T-helper 1 cell treated with Interleukin-12 subunit alpha and Interleukin-12 subunit beta and Interleukin-4 antibody, amounts not matched to agents 30 ng/mL and 1 ng/mL, for 36 hours (primary cell): Measurements from ENCODE around the gene P2RY13. TPM values are rescaled to one million over a fixed set of nuclear protein-coding genes. Genes with fewer than 3 reads are reported as not detected.

Source experiments
- intact Hi-C: fragments of 100-400 bp; cut with micrococcal nuclease; formaldehyde crosslinking; loops from one replicate; pipeline ENCODE4 v1.15.1; 2024
- total RNA-seq: library from RNA; stranded (reverse); gene quantifications from 2 replicates; pipeline ENCODE4 v1.2.3, GENCODE V29; 2022

Gene P2RY13
- total RNA-seq = not detected in 2 replicates

DNA sequence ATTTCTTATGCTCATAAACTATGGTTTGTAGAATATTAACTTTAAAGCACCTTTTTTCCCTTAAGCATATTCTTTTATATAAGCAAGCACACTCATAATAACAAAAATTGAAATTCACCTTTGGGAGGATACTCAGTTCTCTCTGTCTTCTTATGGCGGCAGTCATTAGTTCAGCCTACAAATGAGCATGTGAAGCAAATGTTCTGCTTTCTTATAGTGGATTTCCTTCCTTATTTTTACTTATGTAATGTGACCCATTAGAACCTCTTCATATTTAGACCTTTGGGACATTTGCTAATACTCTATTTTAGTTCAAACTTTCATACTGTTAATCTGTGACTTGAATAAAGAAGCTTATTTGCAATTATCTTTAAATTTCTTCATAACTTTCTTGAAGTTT, at the start of gene P2RY13:
Gene P2RY13 (minus strand): TSS at position 187 of the 400 bp plus-strand sequence. CDS start 21 bp downstream, at position 166.
- intact Hi-C loops = loop anchor here (2.0 kb wide), 1 partner anchor 47 kb away; no protein-coding TSS in a partner anchor

DNA sequence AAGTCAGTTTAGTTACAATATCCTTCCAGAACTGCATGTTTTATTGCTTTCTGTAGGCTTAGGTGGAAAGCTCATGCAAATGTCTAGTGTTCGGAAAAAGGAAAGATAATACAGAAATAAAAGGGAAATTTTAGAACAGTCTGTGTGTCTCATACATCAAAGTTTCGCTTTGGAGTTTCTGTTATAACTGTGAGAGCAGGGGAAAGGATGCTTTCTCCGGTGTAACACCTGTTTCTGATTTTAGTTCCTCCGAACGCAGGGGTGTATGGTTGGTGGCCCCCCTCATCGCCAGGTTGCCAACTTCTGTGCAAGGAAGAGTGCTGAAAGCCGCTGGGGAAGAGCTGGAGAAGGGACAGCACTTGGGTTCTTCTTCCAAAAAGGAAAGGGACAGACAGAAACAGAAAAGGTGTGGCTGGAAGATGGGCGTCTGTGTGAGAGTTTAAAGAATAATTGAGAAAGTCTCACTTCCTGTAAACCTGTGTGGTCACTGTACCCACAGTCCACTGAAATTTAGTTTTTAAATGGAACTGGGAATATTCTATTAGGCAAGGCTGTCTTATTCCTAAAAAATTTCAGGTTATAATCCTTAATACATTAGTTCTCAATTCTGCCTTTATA, 48.5 kb upstream of the P2RY13 start:
- intact Hi-C loops = no loop called here

DNA sequence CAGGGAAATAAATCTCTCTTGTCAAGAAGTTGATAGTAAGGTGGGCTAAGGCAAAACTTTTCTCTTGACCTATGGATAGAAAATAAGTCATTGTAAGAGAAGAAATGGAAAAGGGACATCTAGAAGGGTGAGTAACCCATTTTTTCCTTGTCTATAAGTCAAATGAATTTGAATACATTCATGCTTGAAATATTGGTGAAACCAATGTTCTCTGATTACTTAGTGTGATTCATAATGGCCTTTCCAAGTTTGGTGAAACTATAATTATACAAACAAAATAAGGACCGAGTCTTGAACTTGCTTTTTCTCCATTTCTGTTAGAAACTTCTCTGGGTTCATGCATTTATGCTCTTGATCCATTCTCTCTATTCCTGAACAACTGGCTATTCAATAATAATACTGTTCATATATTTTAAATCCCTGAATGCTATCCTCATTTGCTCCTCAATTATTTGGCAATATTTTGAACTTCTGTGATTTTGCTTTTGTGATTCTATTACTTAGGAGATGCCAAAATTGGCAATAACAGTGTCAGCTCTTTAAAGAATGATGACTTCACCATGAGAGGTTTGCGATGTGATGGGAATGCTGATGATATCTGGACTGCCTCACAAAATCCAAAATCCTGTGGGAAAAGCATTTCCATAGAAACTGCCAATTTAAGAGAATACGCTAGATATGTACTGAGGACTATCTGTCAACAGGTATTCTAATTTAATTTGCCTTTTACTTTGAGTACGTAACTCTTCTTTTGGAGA, 42.9 kb upstream of the P2RY13 start:
- intact Hi-C loops = no loop called here

DNA sequence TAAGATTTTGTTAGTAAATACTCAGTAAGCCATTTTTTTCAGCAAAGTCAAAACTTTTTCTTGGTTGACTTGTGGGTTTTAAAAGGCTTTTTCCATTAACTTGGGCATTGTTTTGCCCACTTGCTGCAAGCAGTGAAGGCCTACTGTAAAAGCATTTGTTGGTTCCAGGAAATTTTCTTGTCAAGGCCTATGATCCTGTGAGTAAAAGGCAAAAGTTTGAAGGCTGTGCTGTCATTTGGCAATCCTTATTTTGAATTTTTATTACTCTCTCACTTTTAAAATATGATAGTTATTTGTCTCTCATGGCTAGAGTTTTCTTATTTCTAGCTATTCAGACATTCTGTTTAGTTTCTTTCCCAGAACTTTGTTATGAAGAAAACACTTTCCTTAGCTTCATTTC, 42.2 kb upstream of the P2RY13 start:
- intact Hi-C loops = no loop called here

DNA sequence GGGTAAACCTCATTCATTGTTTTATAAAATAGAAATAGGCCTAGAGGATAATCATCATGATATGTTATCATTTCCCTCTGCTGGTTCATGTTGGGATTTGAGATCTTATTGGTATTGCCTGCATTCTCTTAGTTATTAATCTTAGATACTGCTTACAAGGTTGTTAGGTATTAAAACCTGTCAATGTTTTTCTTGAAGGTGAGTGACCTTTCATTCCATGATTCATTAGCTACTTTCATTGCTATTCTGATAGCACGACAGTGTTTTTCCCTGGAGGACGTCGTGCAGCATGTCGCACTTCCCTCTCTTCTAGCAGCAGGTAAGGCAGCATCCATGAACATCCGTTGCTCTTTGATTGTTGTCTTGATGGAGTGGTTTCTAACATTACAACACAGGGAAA, 38.1 kb upstream of the P2RY13 start:
- intact Hi-C loops = no loop called here

DNA sequence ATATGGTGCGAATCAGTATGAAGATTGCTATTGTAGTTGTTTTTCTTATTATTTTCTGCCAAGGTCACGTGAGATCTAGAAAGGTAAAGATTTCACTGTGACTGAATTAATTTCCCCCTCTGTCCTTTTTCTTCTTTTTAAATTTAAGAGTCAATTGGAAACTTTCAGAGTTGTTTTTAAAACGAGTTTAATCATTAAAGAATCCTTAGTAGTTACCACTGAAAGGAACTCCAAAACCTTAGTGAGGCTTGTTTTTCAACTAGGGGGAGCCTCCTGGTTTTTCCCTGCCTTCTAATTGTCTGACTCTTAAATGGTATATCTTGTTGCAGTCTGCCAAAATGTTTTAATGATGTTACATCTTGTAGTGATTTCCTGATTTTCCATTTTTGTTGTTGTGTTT, 37.6 kb upstream of the P2RY13 start:
- intact Hi-C loops = no loop called here

DNA sequence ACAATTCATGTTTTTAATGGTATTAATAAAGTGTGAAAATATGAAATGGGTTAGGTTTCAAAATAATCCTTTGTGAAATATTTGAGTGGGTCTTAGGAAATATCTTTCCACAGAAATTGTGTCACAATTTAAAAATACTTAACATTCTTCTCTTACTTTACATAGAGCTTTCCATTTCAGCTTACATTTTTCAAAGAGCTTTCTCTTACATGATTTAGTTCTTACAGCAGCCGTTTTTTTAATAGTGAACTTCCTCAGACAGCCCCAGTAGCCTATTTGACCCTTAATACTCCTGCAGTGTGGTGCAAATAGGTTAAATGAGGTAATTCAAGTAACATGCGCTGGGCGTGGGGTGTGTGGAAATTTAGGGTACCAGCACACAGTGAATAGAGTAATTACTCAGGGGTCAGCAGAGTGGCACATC, 33.4 kb upstream of the P2RY13 start:
- intact Hi-C loops = no loop called here

DNA sequence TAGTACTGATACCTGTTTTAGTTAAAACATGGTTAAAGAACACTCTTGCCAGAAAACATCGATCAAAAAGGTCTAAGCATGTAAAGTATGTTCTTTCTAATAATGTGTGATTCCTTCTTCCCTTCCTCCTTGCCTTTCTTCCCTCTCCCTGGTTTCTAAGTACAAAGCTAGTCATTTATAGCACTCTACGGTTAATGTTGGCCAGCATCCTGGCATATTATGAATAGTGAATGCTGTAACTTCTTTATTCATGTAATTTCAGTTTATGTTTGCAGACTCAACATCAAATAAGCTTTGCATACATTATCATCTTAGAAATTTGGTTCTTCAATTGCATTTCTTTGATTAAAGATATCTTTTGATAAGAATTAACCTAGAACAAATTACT, 28.1 kb upstream of the P2RY13 start:
- intact Hi-C loops = no loop called here

DNA sequence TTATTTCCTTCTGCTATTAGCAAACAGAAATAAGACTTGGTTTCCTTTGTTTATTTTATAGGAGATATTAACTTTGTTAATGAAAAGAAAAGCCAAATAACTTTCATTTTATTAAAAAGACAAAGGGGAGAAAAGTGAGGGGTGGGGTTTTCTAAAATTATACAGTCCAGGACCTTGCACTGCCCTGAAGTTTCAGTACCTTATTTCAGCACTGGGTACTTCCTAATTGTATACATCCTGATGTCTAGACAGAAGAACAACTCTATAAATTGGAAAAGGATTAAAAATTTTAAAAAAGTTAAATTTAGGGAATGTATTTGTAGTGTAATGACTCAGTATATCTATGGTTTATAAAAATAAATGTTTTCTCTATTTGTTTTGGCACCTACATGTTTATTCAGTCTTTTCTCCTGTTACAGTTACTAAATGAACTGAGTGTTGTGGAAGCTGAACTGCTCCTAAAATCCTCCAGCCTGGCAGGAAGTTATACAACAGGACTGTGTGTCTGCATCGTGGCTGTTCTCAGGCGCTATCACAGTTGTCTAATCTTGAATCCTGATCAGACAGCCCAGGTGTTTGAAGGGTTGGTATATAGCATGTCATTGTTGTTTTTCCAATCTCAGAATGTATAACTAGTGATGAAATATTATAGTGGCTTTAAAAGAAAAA, 27.6 kb upstream of the P2RY13 start:
- intact Hi-C loops = no loop called here

DNA sequence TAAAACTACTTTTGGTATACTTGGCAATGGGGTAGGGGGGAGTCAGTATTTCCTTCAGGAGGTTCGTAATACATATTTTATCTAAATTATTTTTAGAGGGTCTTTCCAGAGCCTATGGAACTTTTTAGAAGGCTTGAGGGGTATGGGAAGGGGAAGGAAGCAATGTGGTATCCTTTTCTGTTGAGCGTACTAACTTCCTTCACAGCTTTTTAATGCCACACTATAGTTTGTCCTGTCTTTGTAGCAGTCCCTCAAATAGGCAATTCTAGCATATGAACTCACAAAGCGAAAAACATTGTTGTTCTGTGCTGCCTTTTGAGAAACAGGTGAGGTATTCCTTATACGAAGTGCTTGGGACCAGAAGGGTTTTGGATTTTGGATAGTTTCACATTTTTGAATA, 22.3 kb upstream of the P2RY13 start:
- intact Hi-C loops = no loop called here

DNA sequence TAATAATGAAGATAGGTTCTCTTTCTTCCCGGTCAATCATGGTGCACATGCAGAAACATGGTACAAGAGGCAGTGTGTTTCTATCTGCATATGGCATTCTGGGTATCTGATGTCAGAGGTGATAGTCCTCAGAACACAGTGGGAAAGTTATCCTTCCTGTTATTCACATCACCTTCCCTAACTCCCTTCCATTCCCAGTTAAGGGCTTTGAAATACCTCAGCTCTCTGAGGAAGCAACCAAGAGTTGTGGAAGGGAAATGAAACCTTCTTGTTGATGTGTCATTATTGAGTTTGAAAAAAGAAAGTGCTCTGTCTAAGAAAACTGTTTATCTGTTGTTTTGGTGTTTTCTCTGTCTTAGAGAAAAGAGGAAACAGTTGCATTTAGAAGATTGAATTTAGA, 21.9 kb upstream of the P2RY13 start:
- intact Hi-C loops = no loop called here

DNA sequence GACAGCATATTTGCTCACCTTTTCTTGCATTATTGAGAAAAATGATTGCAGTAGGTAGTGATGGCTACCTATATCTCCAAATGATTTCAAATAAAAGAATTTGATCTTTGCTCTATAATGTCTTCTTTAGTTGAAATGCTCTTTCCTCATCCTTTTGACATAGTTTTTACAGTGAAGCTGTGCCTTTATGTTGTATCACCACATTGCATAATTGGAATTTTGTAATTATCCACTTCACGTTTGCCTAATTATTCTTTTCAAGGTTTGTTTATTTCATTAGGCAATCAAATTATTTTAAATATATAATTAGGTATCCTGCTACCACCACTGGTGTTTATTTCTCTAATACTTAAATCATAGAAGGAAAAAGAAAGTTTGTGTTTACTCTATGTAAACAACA, 21.3 kb upstream of the P2RY13 start:
- intact Hi-C loops = no loop called here

DNA sequence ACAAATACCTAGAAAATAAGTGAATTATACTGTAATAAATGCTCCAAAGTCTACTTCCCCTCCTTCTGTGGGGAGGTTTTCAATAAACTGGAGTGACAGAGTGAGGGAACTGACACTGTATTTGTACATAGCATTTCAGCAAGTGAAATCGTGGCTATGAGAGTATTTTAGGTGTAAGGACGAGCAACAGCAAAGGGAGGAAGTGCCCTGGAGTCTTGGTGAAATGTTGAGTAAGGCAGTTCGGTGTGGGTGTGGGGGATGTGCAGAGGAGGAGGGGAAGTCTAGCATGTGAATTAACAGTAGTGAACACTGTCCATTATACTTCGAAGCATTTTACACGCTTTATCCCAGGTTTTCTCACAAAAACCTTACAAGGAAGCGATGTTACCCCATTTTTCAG, 18.1 kb upstream of the P2RY13 start:
- intact Hi-C loops = no loop called here

DNA sequence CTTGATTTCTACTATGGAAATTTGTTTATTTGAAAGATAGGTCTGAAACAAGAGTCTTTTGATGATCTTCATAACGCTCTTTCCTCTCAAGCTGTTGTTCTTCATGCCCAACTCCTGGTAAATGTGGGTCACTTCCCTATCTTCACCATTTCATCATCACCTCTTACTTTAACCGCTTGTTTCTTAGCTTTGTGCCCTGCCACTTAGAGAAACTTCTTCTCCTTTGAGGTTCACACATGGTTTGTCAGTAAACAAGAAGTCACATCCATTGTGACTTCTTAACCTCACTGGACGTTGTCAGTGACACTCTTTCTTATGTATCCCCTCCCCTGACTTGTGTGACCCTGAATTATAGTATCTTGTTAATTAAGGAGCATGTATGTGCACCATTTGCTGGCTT, 16.9 kb upstream of the P2RY13 start:
- intact Hi-C loops = no loop called here

DNA sequence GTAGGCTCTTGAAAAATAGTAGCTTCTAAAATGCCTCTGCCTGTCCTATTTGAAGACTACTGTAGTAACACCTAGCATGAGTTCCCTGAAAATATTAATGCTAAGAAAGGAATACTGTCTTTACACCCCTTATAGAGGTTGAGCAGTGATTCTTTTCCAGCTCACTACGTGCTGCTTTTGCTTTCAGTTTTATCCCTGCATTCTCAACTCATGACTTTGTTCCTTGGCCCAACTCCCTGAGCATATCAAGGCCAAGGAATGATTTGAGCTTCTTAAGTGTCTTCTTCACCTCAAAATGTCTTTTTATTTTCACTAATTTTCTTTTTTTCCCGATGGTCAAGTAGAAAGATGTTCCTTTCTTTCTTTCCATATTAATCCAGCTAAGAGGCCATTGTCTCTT, 16.5 kb upstream of the P2RY13 start:
- intact Hi-C loops = no loop called here

DNA sequence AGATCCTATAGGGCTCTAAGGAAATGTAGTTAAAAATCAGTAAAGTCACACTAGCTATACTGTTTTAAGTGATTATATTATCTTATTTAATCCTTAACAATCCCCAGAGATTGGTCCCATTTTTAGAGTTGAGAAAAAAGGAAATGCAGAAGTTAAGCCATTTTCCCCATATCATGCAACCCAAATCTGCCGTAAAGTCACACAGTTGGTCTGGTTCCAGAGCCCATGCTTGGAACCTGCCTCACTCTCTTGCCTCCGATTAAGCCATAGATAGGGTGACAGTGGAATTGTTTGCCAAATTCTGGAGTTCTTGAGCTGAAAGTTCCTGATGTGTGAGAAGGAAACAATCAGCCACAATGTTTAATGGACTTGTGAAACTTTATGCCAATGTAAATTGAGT, 2.3 kb upstream of the P2RY13 start:
- intact Hi-C loops = no loop called here

DNA sequence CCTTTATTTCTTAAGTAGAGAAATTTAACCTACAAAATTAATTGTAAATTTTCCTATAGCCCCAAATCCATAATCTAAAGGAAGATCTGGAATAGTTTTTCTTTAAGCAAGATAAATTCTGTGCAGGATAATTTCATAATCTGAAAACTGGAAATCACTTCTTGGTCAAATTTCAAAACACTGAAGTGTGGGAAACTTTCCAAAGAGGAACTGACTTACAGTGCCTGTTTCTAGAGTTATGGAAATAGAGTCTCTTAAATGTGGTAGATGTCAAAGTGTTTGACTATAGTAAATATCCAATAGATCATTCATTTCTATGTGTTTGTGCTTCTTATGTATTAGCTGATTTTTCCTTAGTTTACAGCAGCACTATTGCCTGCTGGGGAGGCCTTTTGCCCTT, 1.6 kb upstream of the P2RY13 start:
- intact Hi-C loops = no loop called here

DNA sequence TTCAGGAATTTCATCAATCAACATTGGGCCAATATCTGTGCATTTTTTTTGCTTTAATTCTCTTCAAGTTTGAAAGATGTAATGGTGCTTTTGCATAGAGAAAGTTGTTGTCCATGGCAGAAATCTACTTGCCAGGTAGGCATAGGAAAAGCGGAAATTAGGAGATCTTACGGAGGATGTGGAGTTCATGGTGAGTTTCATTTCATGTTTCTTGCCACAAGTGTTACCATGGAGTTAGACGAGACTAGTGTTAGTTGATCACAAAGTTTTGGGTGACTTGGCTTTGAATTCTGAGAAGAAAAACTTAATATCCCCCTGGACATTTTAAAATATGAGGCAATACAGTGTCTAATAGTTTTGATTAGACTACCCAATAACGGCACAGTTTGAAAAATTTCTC, 1.0 kb upstream of the P2RY13 start:
- intact Hi-C loops = no loop called here

DNA sequence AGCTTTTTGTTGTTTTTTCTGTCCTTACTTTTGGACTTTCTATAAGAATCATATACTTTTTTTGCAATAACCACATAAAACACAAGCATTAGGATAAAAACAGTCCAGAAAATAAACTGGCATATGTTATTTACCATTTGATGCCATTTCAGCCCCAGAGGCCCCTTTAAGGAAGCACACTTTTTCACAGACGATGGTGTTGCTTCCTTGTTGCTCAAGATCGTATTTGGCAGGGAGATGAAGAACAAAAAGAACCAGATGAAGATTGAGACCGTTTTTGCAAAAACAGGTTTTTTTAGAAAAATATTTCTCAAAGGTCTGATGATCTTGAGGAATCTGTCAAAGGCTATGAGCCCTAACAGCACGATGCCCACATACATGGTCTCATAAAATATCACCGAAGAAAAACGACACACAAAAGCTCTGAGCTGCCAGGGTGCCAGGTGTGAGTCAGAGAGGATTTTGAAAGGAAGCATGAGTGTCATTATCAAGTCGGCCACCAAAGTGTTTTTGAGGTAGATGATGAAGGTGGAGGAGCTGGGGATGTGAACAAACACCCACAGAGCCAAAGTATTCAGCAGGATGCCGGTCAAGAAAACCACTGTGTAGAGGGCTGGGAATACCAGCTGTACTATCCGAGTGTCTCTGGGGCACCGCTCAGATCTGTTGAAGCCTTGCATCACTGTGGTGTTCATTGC, 902 bp downstream of the P2RY13 start:
- intact Hi-C loops = loop anchor here (1.0 to 2.0 kb wide), 2 partner anchors 46 to 101 kb away; no protein-coding TSS in a partner anchor

DNA sequence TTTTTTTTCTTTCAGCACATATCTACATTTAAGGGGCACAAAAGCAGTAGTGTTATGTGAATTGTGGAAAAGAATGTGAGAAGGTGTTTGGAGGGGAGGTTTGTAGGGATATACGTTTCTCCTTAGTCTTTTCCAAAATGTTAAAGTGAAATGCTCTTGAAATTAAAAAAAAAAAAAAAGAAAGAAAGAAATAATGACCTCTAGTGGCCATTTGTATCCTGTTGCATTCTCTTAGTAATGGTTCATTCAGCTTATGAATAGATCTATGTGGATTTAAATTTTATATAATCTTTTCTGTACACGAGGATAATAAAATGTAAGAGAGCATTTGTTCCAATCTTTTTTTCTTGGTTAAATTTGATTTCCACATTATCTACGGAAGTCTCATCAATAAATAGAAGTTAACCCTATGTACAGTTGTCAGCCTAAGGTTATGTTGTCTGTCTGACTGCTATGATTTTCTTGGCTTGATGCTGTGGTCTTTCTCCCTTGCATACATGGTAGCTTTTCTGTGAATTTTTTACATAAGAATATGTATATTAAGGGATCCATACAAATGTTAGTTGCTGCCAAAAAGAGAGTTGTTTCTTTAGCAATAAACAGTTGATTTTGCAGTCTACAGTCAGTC, 1.7 kb downstream of the P2RY13 start:
- intact Hi-C loops = loop anchor here (1.0 to 2.0 kb wide), 5 partner anchors 37 to 171 kb away; no protein-coding TSS in a partner anchor

DNA sequence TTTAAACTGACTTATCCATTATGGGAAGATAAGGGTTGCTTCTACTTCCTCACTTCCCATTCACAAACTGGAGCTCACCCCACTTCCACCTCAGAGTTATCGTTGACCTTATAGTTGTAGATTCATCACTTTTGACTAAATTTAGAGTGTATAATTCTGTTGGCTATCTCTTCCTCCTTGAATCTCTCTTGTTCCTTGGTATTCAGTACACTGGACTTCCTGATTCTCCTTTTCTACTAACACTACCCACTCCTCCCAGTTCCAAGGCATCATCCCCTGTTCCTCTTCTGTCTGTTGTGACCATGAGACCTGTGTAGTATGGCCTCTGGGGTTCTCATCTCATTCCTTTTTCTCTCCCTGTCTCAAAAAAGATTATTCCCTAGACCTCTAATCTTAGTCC, 6.8 kb downstream of the P2RY13 start:
- intact Hi-C loops = no loop called here
